ENCODE measurements around the gene ADAR. TPM values are rescaled to one million over a fixed set of nuclear protein-coding genes. Genes with fewer than 3 reads are reported as not detected.

ADAR gene
- polyA plus RNA-seq, 1 experiment: 143 TPM

DNA sequence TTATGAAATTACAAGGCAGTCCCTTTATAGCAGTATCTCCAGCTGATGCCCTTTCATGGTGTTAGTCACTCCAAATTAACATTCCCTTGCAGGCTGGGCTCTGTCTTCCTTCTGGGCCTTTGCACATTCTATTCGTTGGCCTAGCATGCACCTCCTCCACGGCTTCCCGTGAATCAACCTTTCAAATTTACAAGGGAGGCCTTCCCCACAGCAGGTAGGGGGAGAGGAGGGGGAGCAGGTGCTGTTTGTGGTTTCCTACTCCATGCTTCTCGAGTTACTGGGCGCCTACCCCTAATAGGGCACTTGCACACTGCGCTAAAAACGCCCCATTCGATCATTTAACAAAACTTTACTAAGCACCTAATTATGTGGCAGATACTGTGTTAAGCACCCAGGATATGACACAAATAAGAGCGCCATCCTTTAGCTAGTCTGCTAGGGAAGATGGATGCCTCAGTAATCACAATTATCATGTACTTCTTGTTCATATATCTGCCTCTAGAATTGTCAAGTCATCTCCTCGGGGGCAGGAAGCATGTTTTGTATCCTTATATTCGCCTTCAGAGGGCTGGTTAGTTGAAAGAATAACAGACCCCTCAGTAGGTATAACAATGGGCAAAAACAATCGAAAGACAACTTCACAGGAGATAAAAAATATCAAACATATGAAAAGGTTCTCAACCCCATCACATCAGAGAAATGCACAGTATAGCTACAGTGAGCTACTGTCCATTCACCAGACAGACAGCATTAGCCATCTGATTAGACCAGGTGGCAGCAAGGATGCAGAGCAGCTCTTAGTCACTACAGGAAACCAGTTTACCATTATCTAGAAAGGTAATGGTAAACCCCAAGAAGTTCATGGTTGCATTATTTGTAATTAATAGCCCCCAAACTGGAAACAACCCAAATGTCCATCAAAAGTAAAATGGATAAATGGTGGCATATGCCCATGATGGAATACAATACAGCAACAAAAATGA, 1.7 kb upstream of the ADAR start:
- ChIA-PET POLR2A (no interaction called here), CTCF (no interaction called here)
- DNase-seq (ENCODE audit: low read depth): no peak
- TF ChIP-seq, protein P1, sequence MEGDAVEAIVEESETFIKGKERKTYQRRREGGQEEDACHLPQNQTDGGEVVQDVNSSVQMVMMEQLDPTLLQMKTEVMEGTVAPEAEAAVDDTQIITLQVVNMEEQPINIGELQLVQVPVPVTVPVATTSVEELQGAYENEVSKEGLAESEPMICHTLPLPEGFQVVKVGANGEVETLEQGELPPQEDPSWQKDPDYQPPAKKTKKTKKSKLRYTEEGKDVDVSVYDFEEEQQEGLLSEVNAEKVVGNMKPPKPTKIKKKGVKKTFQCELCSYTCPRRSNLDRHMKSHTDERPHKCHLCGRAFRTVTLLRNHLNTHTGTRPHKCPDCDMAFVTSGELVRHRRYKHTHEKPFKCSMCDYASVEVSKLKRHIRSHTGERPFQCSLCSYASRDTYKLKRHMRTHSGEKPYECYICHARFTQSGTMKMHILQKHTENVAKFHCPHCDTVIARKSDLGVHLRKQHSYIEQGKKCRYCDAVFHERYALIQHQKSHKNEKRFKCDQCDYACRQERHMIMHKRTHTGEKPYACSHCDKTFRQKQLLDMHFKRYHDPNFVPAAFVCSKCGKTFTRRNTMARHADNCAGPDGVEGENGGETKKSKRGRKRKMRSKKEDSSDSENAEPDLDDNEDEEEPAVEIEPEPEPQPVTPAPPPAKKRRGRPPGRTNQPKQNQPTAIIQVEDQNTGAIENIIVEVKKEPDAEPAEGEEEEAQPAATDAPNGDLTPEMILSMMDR (IDR thresholded peaks at IDR 0.05; ENCODE audit: insufficient read depth, low read depth, low read length): no peak
- Histone ChIP-seq H3K4me3 (ENCODE audit: low read depth, low read length) (no peak overlapping the region), H3K36me3 (ENCODE audit: control insufficient read depth, insufficient read depth, low read length) (no peaks in the 10 kb centered on the region), H3K27me3 (ENCODE audit: control insufficient read depth, insufficient read depth, low read length) (no peaks in the 10 kb centered on the region)

DNA sequence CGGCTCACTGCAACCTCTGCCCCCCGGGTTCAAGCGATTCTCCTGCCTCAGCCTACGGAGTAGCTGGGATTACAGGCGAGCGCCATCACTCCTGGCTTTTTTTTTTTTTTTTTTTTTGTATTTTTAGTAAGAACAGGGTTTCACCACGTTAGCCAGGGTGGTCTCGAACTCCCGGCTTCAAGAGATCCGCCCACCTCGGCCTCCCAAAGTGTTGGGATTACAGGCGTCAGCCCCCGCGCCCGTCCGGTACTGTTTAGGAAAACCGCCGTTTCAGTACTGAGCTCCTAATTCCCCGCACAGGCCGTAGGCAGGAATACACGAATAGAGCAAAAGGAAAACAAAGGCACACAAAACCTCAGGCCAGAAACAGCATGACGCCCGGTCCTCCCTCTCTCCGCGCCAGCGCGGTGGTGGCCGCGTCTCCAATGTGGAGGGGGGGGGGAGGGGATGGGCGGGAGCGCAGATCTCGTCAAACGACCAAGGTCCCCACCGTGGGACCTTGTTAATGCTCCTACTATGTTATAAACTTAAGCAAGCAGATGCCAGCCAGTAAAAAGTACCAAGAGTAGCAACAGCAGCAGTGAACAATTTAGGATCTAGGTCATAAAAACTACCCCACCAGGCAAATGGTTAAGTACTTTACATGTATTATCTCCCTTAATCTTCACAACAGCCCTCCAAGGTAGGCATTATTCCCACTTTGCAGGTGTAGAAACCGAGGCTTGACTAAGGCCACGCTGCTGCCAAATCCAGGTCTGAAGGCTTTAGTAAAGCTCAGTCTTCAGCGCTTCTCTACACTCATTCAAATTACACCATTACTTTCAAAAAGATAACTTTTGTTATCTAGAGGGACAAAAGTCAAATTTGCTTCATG, 648 bp upstream of the ADAR start:
- POLR2A ChIA-PET: no interaction called here
- DNase-seq (ENCODE audit: low read depth): no peak
- CTCF ChIA-PET: no interaction called here

DNA sequence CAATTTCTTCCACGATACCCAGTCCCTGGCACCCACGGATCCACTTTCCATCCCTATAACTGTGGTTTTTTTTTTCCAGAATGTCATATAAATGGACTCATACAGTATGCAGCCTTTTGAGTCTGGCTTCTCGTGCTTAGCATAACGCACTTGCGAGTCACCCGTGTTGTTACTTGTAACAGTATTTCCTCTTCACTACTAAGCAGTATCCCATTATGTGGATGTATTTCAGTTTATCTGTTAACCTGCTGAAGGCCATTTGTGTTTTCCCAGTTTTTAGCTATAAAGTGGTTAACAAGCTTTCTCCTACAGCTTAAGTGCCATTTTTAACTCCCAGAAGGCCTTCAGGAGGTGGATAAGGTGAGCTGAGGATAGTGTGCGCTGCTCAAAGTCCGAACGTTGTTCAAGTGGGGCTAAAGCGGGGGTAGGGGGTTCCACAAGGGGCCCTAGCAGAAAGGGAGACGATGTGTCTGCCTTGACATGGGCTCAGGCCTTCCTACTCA, 829 bp downstream of the ADAR start:
- TF ChIP-seq, protein P1 (IDR thresholded peaks at IDR 0.05; ENCODE audit: insufficient read depth, low read depth, low read length): no peak
- Histone ChIP-seq H3K27me3 (ENCODE audit: control insufficient read depth, insufficient read depth, low read length) (no peaks in the 10 kb centered on the region), H3K4me3 (ENCODE audit: low read depth, low read length) (peak overlapping the region; percentile 67), H3K36me3 (ENCODE audit: control insufficient read depth, insufficient read depth, low read length) (peaks cover 1% of the 10 kb centered on the region; the same call in 1 of the 2 replicates)
- no peak for DNase-seq (ENCODE audit: low read depth)
- ChIA-PET POLR2A (no interaction called here), CTCF (interaction anchor here (0.6 kb wide), 1 partner anchor 578 kb away, joined by 3 read pairs; no protein-coding TSS in a partner anchor)

More for the DNA sequence above, 648 bp upstream of the ADAR start:
- Histone ChIP-seq H3K36me3 (ENCODE audit: control insufficient read depth, insufficient read depth, low read length) (no peaks in the 10 kb centered on the region), H3K4me3 (ENCODE audit: low read depth, low read length) (peak overlapping the region; percentile 67), H3K27me3 (ENCODE audit: control insufficient read depth, insufficient read depth, low read length) (no peaks in the 10 kb centered on the region)
- TF ChIP-seq, protein P1 (IDR thresholded peaks at IDR 0.05; ENCODE audit: insufficient read depth, low read depth, low read length): no peak

DNA sequence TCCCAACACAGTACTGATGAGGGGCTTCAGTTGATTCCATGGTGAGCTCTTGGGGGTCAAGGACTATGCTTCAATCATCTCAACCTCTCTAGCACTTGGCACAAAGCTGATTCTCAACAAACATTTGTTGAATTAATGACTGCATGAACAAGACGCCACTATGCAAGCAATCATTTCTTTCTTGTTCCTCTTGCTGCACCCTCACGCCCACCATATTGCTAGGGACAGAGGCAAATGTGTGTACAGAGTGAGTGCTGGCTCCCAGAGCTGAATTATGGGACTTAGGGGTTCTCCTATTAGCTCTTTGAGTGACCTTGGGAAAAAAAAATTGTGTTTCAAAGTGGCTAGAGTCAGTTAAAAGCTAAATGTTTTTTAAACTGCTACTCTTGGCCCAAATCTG, 2.5 kb downstream of the ADAR start:
- TF ChIP-seq, protein P1 (IDR thresholded peaks at IDR 0.05; ENCODE audit: insufficient read depth, low read depth, low read length): no peak
- Histone ChIP-seq H3K36me3 (ENCODE audit: control insufficient read depth, insufficient read depth, low read length) (peaks cover 13% of the 10 kb centered on the region), H3K4me3 (ENCODE audit: low read depth, low read length) (no peak overlapping the region), H3K27me3 (ENCODE audit: control insufficient read depth, insufficient read depth, low read length) (no peaks in the 10 kb centered on the region)
- ChIA-PET CTCF (interaction anchor here (0.6 to 2.1 kb wide), 4 partner anchors 9 to 46 kb away, joined by 3 to 11 read pairs (median 3); no protein-coding TSS in a partner anchor), POLR2A (no interaction called here)
- no peak for DNase-seq (ENCODE audit: low read depth)
